SK-N-SH treated with all-trans-retinoic acid at 6 μM for 48 hours (cell line): ENCODE results near the gene TOM1L2.

Experiments
- ATAC-seq: fragments of 200-7000 bp; cut with Tn5 transposase; 3 replicates; pipeline ENCODE4 v1.9.1; 2020; ENCODE audit warnings: mild to moderate bottlenecking, moderate library complexity
- ARNTL ChIP-seq: fragments of 450-650 bp; formaldehyde crosslinking; IDR thresholded peaks from 2 replicates; pipeline ENCODE4 v1.5.0; 2020; ENCODE audit warnings: low read depth, mild to moderate bottlenecking, moderate library complexity, borderline replicate concordance
- CSDC2 ChIP-seq: fragments of 250-450 bp; sonication (Bioruptor Pico); IDR thresholded peaks from 2 replicates; pipeline ENCODE4 v1.5.0; 2020; ENCODE audit warnings: mild to moderate bottlenecking, moderate library complexity
- CSRNP3 ChIP-seq: fragments of 250-450 bp; sonication (Bioruptor Pico); IDR thresholded peaks from 2 replicates; pipeline ENCODE4 v1.5.1; 2021; ENCODE audit warnings: mild to moderate bottlenecking, moderate library complexity
- GLIS3 ChIP-seq: fragments of 250-450 bp; sonication (Bioruptor Pico); IDR thresholded peaks from 2 replicates; pipeline ENCODE4 v1.5.0; 2020; ENCODE audit warnings: mild to moderate bottlenecking, moderate library complexity
- ISL1 ChIP-seq: fragments of 250-450 bp; sonication (Bioruptor Pico); IDR thresholded peaks from 2 replicates; pipeline ENCODE4 v2.1.2; 2022; ENCODE audit warnings: mild to moderate bottlenecking, moderate library complexity
- PATZ1 ChIP-seq: fragments of 250-450 bp; sonication (Bioruptor Pico); IDR thresholded peaks from 2 replicates; pipeline ENCODE4 v1.8.0; 2020; ENCODE audit warnings: mild to moderate bottlenecking, moderate library complexity, borderline replicate concordance
- PPARA ChIP-seq: fragments of 250-450 bp; sonication (Bioruptor Pico); IDR thresholded peaks from 2 replicates; pipeline ENCODE4 v1.5.0; 2020; ENCODE audit warnings: mild to moderate bottlenecking, borderline replicate concordance
- RARB ChIP-seq: fragments of 250-450 bp; sonication (Bioruptor Pico); IDR thresholded peaks from 2 replicates; pipeline ENCODE4 v1.8.0; 2021; ENCODE audit warnings: mild to moderate bottlenecking, moderate library complexity
- TCF4 ChIP-seq: fragments of 250-450 bp; sonication (Bioruptor Pico); IDR thresholded peaks from 2 replicates; pipeline ENCODE4 v1.8.0; 2021; ENCODE audit warnings: mild to moderate bottlenecking, moderate library complexity, borderline replicate concordance
- TOX ChIP-seq: fragments of 250-450 bp; sonication (Bioruptor Pico); IDR thresholded peaks from 2 replicates; pipeline ENCODE4 v1.8.0; 2021; ENCODE audit warnings: mild to moderate bottlenecking, moderate library complexity, borderline replicate concordance
- TSHZ2 ChIP-seq: fragments of 250-450 bp; sonication (Bioruptor Pico); IDR thresholded peaks from 2 replicates; pipeline ENCODE4 v1.5.0; 2020; ENCODE audit warnings: mild to moderate bottlenecking, moderate library complexity
- ZC3H10 ChIP-seq: fragments of 250-450 bp; sonication (Bioruptor Pico); IDR thresholded peaks from 2 replicates; pipeline ENCODE4 v1.5.1; 2021; ENCODE audit warnings: mild to moderate bottlenecking, moderate library complexity
- ZFP30 ChIP-seq: fragments of 450-650 bp; formaldehyde crosslinking; IDR thresholded peaks from 2 replicates; pipeline ENCODE4 v1.5.0; 2022; ENCODE audit warnings: mild to moderate bottlenecking, moderate library complexity
- ZNF565 ChIP-seq: fragments of 450-650 bp; formaldehyde crosslinking; conservative IDR thresholded peaks from 2 replicates; pipeline ENCODE4 v1.5.0; 2020; ENCODE audit warnings: low read depth, mild to moderate bottlenecking, moderate library complexity
- ZNF8 ChIP-seq: fragments of 450-650 bp; formaldehyde crosslinking; IDR thresholded peaks from 2 replicates; pipeline ENCODE4 v1.5.0; 2020; ENCODE audit warnings: mild to moderate bottlenecking, moderate library complexity
- TF ChIP-seq, protein P1 (sequence below): fragments of 250-450 bp; sonication (Bioruptor Pico); IDR thresholded peaks from 2 replicates; pipeline ENCODE4 v1.8.0; 2021; ENCODE audit warnings: low read depth, mild to moderate bottlenecking, moderate library complexity, borderline replicate concordance
- TF ChIP-seq, protein P2 (sequence below): fragments of 250-450 bp; sonication (Bioruptor Pico); IDR thresholded peaks from 2 replicates; pipeline ENCODE4 v1.5.1; 2020; ENCODE audit warnings: low read depth, mild to moderate bottlenecking, moderate library complexity

The TOM1L2 gene

DNA sequence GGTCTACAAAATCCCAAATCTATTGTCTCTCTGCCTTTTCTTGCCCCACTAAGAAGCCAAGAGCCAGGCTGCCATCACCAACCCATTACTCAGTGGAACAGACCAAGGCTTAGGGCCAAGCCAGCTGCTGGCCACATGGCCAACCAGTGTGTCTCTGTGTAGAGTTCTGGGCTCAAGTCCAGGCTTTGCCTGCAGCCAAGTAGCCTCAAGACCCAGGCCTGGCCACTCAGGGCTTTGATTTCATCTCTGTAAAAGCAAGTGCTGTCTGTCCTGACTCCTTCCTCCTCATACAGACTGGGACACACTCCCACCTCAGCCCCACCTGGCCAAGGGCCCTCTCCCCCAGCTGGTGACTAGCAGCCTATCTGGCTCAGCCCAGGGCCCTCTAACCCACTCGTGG lies 150.0 kb downstream of the TOM1L2 start:
- ATAC-seq = peak; percentile 36
- TF ChIP-seq TCF4 (CRISPR knock-in tag) = peak; percentile 68; the same call in 1 of the 2 replicates
- TF ChIP-seq CSRNP3 = no peak
- TF ChIP-seq ISL1 (CRISPR knock-in tag) = no peak
- TF ChIP-seq, protein P1, sequence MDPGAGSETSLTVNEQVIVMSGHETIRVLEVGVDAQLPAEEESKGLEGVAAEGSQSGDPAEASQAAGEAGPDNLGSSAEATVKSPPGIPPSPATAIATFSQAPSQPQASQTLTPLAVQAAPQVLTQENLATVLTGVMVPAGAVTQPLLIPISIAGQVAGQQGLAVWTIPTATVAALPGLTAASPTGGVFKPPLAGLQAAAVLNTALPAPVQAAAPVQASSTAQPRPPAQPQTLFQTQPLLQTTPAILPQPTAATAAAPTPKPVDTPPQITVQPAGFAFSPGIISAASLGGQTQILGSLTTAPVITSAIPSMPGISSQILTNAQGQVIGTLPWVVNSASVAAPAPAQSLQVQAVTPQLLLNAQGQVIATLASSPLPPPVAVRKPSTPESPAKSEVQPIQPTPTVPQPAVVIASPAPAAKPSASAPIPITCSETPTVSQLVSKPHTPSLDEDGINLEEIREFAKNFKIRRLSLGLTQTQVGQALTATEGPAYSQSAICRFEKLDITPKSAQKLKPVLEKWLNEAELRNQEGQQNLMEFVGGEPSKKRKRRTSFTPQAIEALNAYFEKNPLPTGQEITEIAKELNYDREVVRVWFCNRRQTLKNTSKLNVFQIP (CRISPR knock-in tag) = no peak
- TF ChIP-seq, protein P2, sequence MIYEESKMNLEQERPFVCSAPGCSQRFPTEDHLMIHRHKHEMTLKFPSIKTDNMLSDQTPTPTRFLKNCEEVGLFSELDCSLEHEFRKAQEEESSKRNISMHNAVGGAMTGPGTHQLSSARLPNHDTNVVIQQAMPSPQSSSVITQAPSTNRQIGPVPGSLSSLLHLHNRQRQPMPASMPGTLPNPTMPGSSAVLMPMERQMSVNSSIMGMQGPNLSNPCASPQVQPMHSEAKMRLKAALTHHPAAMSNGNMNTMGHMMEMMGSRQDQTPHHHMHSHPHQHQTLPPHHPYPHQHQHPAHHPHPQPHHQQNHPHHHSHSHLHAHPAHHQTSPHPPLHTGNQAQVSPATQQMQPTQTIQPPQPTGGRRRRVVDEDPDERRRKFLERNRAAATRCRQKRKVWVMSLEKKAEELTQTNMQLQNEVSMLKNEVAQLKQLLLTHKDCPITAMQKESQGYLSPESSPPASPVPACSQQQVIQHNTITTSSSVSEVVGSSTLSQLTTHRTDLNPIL = no peak
- TF ChIP-seq ZNF565 (CRISPR knock-in tag) = no peak
- TF ChIP-seq, all 23 proteins: peak for 1

GRCh38 chr17:17820463-17821158 lies 151.6 kb downstream of the TOM1L2 start:
- no peak for TF ChIP-seq ISL1 (CRISPR knock-in tag)
- no peak for TF ChIP-seq CSRNP3
- no peak for TF ChIP-seq TOX (CRISPR knock-in tag)
- no peak for TF ChIP-seq TSHZ2
- TF ChIP-seq RARB = no peak
- TF ChIP-seq PPARA (CRISPR knock-in tag) = no peak
- TF ChIP-seq CSDC2 (CRISPR knock-in tag) = no peak
- TF ChIP-seq TCF4 (CRISPR knock-in tag) = no peak
- TF ChIP-seq ZC3H10 (CRISPR knock-in tag) = no peak
- no peak for TF ChIP-seq ZNF8 (CRISPR knock-in tag)
- TF ChIP-seq PATZ1 = no peak
- no peak for TF ChIP-seq GLIS3
- no peak for TF ChIP-seq ARNTL (CRISPR knock-in tag)
- no peak for ATAC-seq

GRCh38 chr17:17820046-17820445 lies 152.2 kb downstream of the TOM1L2 start:
- TF ChIP-seq TOX (CRISPR knock-in tag) (no peak), ISL1 (CRISPR knock-in tag) (no peak), ZNF565 (CRISPR knock-in tag) (no peak), PPARA (CRISPR knock-in tag) (no peak), TCF4 (CRISPR knock-in tag) (no peak), ZFP30 (CRISPR knock-in tag) (no peak), TSHZ2 (no peak), PATZ1 (no peak)
- TF ChIP-seq, protein P2 = no peak
- ATAC-seq = no peak
